GM11168 (cell line): ENCODE results near the gene GPR156.
"Not testable (repeated sequence)": the region's sequence is repeated elsewhere in the genome, so short reads cannot be mapped to it uniquely, and the experiment has no call there.

Experiments
- in situ Hi-C: fragments of 300-500 bp; cut with MboI; formaldehyde crosslinking; loops from one replicate; pipeline ENCODE4 v1.12.0; 2022; ENCODE audit warnings: low sequenced_read_pairs; ENCODE audit not compliant: unreplicated experiment

The GPR156 gene

DNA sequence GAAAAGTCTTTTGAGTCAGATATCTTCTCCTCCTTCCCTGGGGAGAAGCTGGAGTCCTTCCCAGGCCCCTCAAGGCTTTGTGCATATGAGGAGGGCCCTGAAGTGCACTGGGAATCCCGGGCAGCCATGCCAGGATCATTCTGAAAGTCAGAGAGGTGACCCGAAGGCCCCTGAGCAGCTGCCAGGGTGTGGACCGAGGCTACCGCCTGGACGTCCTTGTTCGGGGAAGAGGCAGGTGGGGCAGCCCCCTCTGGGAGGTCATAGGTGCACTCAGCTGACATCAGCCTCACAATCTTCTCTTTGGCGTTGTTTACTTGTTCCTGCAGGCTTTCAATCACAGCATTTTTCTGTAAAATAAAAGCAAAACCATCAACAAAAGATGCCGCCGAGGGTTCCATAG, 117.0 kb downstream of the GPR156 start:
- in situ Hi-C loops = no loop called here

GRCh38 chr3:120167488-120167887, 117.5 kb downstream of the GPR156 start:
- in situ Hi-C loops = no loop called here

GRCh38 chr3:120163816-120164215, 121.2 kb downstream of the GPR156 start:
- in situ Hi-C loops = no loop called here

GRCh38 chr3:120163026-120163425, 122.0 kb downstream of the GPR156 start:
- in situ Hi-C loops = no loop called here

- in situ Hi-C loops = no loop called here
Measured at GRCh38 chr3:120162400-120162799, 122.6 kb downstream of the GPR156 start.

- in situ Hi-C loops = no loop called here
Measured at GRCh38 chr3:120161902-120162301, 123.1 kb downstream of the GPR156 start.

DNA sequence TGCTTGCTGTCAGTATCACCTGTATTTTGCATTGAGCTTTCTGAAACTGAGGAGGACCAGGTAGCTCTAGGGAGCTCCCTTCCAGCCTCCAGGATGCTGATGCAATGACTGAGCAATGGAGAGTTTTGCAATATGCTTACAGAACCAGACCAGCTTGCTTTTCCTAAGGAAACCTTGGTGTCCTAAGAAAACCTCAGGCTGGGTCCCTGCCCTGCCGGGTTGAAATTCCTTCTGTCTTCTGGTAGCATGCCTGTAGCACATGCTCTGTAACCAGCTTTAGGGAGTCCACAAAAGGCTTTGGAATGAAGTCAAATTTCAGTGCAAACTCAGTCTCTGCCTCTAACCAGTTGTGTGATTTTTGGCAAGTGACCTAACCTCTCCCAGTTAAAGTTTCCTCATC, 125.0 kb downstream of the GPR156 start:
- in situ Hi-C loops = no loop called here

GRCh38 chr3:120157681-120158080, 127.3 kb downstream of the GPR156 start:
- in situ Hi-C loops = no loop called here

DNA sequence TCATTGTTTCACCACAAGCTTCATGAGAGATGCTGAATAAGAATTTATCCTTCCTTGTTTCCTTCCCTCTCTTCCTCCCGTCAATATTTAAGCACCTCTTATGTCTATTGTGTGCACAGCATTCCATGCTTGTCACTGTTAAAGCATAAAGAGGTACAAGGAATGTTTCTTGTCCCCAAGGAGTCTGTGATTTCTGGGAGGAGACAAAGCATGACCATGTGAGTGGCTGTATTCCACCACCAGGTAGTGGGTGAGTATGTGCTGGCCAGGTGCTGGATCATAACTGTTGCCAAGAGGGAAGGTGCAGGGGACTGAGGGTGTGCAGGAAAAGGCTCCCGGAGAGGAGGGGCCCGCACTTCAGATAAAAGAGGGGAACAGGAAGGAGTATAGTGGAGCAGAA, 127.9 kb downstream of the GPR156 start:
- in situ Hi-C loops = no loop called here

GRCh38 chr3:120156699-120157098, 128.3 kb downstream of the GPR156 start:
- in situ Hi-C loops = no loop called here

GRCh38 chr3:120155694-120156093, 129.3 kb downstream of the GPR156 start:
- in situ Hi-C loops = not testable (repeated sequence)

DNA sequence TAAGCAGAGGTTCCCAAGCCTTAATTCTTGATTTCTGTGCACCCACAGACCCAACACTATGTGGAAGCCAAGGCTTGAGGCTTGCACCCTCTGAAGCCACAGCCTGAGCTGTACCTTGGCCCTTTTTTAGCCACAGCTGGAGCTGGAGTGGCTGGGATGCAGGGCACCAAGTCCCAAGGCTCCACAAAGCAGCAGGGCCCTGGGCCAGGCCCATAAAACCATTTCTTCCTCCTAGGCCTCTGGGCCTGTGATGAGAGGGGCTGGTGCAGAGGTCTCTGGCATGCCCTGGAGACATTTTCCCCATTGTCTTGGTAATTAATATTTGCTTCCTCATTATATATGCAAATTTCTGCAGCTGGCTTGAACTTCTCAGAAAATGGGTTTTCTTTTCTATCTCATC, 129.9 kb downstream of the GPR156 start:
- in situ Hi-C loops = no loop called here

- in situ Hi-C loops = no loop called here
Measured at GRCh38 chr3:120153294-120153693, 131.7 kb downstream of the GPR156 start.

DNA sequence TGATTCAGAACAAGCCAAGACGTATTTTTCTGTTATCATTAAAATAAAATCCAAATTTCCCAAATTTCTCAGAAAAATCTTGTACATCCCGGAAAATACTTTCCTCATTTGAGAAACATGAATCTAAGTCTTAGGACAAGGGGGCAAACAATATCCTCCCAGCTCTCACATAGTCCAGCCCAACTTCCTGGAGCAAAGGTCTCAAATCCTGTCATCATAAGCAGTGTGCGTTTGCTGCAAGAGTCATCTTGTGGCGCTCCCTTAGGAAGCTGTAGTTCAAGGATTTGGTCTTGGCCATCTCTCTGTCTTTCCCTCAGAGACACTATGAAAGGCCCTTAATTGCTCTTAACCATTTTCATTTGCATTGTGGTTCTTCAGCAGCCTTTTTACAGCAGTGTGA, 133.2 kb downstream of the GPR156 start:
- in situ Hi-C loops = no loop called here

- in situ Hi-C loops = no loop called here
Measured at GRCh38 chr3:120148187-120148949, 136.7 kb downstream of the GPR156 start.

- in situ Hi-C loops = no loop called here
Measured at GRCh38 chr3:120147072-120147871, 137.8 kb downstream of the GPR156 start.

GRCh38 chr3:120145542-120146285, 139.3 kb downstream of the GPR156 start:
- in situ Hi-C loops = no loop called here

GRCh38 chr3:120144267-120144666, 140.8 kb downstream of the GPR156 start:
- in situ Hi-C loops = no loop called here

GRCh38 chr3:120143676-120144075, 141.3 kb downstream of the GPR156 start:
- in situ Hi-C loops = no loop called here

- in situ Hi-C loops = no loop called here
Measured at GRCh38 chr3:120142236-120142635, 142.8 kb downstream of the GPR156 start.
